RCC 7860 (cell line): ENCODE data around the gene TNNT3.

ENCODE experiments used
- DNase-seq: peaks from one replicate; pipeline ENCODE4 v3.0.0-alpha.2; 2015; ENCODE audit warnings: low spot score
- FAIRE-seq: peaks from 2 replicates; lab custom pipeline; 2012; peaks lifted over from hg19 to GRCh38; lab: Jason Lieb, UNC

TNNT3 gene

DNA sequence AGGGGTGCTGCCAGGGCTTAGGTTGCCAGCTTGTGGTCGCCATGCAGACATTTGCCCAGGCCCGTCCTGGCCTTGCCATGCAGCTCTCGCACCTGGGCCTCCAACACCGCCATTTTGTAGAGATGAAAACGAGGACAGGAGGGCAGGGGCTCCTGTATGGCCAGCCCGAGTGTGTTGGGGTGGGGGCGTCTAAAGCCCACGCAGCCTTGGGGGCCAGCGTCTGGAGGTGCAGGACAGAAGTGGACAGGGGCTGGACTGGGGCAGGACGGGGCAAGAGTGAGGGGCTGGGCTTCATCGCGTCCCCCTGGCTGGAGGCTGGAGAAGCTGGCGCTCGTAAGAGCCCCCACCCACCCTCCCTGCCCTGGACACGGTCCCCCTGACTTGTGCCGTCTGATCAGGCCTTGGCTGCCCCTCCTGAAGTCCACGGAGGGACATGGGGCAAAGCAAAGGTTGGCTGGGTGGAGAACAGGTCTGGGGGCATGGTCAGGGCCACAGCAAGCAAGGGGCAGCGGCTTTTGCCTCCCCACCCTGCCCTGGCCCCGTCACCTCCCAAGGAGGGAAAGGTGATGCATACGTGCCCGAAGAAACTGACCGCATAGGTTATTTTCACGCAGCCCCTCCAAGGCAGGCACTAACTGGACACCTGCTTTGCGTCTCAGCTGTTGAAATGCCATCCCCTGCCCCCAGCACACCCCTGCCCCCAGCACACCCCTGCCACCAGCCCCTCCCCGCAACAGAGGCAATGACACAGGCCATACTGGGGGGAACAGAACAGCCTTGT, 815 bp downstream of the TNNT3 start:
- no peak for DNase-seq
- no peak for FAIRE-seq

GRCh38 chr11:1920909-1921573, 1.5 kb downstream of the TNNT3 start:
- FAIRE-seq: no peak
- DNase-seq: no peak

- DNase-seq (no peak), FAIRE-seq (no peak)
Observed at GRCh38 chr11:1921574-1922141, 2.2 kb downstream of the TNNT3 start.

DNA sequence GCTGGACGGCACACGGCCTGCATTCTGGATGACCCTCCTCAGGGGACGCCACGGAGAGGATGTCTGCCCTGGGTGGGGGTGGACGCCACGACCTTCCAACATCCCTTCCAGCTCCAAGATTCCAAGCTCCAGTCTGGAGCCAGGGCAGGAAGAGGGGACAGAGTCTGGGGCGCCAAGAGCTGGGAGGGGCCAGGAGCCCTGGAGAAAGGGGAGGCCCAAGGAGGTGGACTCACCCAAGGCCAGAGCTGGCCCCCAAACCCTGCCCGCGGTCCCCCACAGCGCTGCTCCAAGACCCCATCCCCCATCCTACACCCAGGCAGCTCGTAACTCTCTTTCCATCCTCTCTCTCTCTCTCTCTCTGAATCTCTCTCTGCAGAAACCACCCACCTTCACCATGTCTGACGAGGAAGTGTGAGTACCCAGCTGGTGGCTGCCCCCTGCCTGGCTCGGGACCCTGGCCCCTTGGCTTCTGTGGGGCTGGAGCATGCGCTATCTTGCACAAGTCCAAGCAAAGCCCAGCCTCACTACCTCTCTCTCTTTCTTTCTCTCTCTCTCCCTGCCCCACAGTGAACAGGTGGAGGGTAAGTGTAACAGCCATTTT, 3.1 kb downstream of the TNNT3 start:
- no peak for FAIRE-seq
- no peak for DNase-seq

GRCh38 chr11:1923201-1923956, 3.9 kb downstream of the TNNT3 start:
- no peak for FAIRE-seq
- DNase-seq: no peak

GRCh38 chr11:1924181-1924580, 4.7 kb downstream of the TNNT3 start:
- FAIRE-seq (no peak), DNase-seq (no peak)

DNA sequence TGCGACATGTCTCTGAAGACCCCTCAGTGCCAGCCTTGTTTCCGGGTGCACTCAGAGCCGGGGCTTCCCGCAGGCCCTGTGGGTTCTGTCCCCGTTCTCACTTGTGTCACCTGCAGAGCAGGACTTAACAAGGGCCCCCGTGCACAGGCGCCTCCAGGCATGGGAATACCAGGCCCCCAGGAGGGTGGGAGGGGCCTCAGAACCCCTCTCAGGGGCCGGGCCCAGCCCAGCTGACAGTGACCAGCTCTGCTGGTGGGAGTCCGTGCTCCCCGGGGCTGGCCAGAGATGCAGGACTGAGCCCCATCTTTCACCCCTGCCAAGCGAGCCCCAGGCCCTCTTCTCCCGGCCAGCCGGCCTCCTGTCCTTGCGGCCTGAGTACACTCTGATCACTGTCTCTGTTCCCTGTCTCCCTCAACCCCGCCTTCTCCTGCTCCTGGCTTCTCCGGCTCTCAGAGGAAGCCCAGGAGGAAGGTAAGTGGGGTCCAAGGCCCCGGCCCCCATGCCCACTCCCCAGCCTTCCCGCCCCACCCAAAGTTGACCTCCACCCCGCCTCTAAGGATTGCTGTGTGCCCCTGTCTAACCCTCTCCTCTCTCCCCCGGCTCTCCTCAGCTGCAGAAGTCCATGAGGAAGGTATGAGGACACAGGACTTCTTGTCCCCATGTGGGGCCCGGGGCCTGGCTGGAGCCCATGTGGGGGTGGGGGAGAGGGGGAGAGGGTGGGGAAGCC, 5.3 kb downstream of the TNNT3 start:
- no peak for DNase-seq
- no peak for FAIRE-seq

DNA sequence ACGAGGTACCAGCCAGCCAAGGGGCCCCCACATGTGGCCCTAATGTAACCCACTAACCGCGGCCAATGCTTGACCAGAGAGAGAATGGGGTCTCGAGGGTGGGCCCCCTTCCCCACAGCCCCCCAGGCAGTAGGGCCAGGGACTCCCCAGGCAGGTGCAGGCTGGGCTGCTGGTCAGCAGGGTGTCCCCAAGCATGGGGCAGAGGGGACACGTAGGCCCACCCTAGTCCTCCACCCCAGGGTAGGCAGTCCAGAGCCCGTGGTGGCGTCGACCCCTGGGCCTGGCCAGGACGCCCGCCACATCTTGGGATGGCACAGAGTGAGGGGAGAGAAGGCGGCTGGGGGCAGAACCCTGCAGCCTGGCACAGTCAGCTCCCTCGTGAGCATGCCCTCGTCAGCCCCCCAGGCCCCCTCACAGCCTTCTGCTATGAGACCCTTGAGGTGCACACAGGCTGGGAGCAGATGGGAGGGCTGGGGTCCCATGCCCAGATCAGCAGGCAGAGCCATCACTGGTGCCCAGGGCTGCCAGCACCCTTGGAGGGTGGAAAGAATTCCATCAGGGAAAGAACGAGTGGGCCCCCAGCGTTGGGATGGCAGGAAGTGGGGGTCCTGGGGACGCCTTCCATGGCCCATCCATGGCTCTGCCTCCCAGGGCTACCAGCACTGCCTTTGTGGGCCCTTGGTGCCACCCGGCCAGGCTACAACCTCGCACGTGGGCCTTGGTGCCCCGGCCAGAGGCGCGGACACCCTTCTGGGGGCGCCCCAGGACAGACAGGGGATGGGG, 6.1 kb downstream of the TNNT3 start:
- no peak for DNase-seq
- no peak for FAIRE-seq

- no peak for FAIRE-seq
Observed at GRCh38 chr11:1926156-1927025, 6.9 kb downstream of the TNNT3 start.

DNA sequence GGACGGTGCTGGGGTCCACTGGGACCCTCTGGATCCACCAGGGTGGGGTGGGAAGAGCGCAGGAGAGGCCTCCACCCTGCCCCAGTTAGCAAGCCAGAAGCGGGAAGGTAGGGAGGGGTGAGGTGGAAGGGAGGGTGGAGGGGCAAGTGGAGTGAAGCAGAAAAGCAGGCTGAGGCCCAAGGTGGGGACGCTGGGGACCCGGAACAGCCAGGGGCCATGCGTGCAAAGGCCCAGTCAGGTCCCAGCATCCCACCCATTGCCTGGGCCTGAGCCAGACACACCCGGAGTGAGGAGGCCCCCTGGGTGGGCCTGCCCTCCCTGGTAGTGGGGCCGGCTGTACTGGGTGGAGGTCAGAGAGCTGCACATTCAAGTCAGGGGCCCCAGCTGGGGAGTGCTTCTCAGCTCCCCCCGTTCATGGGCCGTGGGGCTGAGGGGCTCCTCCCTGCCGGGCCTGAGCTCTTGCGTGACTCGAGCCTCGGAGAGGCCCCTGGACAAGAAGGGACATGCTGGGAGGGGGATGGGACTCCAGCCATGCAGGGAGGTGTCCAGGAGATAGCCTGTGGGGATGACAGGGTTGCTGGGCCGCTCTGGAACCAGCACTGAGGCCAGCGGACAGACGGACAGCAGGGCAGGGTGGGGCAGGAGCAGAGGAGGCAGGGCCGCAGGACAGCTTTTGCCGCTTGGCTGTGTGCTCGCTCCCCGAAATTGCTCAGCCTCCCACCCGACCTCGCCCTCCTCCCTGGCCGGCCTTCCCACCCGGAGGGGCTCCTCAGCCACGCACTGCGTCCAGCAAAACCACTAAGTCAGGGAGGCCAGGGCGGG, 7.7 kb downstream of the TNNT3 start:
- FAIRE-seq: no peak
- no peak for DNase-seq

More at GRCh38 chr11:1926156-1927025, 6.9 kb downstream of the TNNT3 start:
- DNase-seq: no peak

GRCh38 chr11:1927848-1928469, 8.5 kb downstream of the TNNT3 start:
- no peak for FAIRE-seq
- DNase-seq: no peak

DNA sequence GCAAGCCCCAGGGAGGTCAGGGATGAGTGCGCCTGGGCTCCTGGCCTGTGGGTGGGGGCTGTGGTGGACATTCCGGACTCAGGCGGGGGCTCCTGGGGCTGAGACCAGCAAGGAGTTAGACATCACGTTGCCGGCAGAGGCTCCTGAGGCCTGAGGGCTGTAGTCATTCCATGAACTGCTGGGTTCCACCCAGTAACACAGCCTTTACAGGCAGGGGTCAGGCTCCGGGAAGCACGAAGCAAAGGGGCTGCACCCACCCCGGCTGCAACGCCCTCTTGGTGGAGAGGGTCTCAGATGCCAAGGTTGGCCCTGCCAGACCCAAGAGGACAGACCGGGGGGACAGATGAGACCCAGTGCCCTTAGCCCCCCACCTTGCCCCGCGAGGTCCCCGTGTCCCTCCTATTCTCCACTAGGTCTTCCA, 9.0 kb downstream of the TNNT3 start:
- DNase-seq (no peak), FAIRE-seq (no peak)

GRCh38 chr11:1928891-1929541, 9.5 kb downstream of the TNNT3 start:
- DNase-seq (no peak), FAIRE-seq (no peak)

DNA sequence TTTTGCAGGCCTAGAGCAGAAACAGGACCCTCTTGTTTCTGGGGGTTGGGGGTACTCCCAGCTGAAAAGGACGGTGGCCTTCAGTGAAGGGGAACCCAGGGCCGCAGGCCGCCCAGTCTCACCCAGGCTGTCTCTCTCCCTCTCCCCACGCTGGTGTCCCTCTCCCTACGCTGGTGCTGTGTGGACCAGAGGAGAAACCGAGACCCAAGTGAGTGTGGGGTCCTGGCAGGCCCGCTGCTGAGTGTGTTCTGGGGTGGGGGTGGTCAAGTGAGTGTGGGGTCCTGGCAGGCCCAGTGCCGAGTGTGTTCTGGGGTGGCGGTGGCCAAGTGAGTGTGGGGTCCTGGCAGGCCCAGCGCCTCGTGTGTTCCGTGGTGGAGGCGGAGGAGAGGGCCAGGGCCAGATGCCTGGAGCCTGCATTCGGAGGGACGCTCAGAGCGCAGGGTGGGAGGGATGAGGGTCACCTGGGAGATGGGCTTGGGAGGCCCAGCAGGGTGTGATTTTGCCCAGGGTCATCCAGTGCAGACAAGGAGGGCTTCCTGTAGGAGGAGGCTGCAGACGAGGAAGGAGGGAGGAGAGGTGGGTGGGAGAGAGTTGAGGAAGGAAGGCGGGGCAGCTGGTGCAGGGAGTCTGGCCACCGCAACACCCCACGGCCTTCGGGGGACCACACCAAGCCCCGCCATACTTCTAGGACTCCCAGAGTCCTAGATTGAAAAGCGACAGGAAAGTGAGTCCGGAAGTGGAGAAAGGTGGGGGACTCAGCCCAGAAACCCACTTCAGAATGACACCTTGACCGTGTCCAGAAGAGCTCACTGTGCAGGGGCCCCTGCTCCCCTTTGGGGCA, 10.3 kb downstream of the TNNT3 start:
- no peak for DNase-seq
- no peak for FAIRE-seq

GRCh38 chr11:1930462-1930830, 10.9 kb downstream of the TNNT3 start:
- FAIRE-seq: no peak
- no peak for DNase-seq
